AG04449 (cell line): Measurements from ENCODE around the gene TRPC1.

Experiments
- CTCF ChIA-PET: fragments of 350-600 bp; formaldehyde crosslinking; extraction: SDS; loops from one replicate; lab custom pipeline; 2021; ENCODE audit warnings: antibody characterized with exemption; lab: Yijun Ruan, JAX
- POLR2A ChIA-PET: fragments of 400-600, 350-600 bp; formaldehyde crosslinking; extraction: SDS; loops from one replicate; lab custom pipeline; 2020; ENCODE audit warnings: antibody characterized with exemption, inconsistent platforms; lab: Yijun Ruan, JAX
- DNase-seq: peaks from one replicate; pipeline ENCODE4 v3.0.0-alpha.2; 2010; ENCODE audit warnings: low read depth, low spot score
- H3K4me3 ChIP-seq: 2 replicates; pipeline ENCODE4 v1.5.1; 2011; ENCODE audit warnings: low read depth, mild to moderate bottlenecking, control low read depth, low read length
- CTCF ChIP-seq: IDR thresholded peaks from one replicate; pipeline ENCODE4 v1.5.1; 2011; ENCODE audit warnings: mild to moderate bottlenecking, moderate library complexity, low read length, control low read depth, inconsistent platforms; ENCODE audit not compliant: insufficient read depth; ENCODE audit errors: missing control alignments

TRPC1 gene

DNA sequence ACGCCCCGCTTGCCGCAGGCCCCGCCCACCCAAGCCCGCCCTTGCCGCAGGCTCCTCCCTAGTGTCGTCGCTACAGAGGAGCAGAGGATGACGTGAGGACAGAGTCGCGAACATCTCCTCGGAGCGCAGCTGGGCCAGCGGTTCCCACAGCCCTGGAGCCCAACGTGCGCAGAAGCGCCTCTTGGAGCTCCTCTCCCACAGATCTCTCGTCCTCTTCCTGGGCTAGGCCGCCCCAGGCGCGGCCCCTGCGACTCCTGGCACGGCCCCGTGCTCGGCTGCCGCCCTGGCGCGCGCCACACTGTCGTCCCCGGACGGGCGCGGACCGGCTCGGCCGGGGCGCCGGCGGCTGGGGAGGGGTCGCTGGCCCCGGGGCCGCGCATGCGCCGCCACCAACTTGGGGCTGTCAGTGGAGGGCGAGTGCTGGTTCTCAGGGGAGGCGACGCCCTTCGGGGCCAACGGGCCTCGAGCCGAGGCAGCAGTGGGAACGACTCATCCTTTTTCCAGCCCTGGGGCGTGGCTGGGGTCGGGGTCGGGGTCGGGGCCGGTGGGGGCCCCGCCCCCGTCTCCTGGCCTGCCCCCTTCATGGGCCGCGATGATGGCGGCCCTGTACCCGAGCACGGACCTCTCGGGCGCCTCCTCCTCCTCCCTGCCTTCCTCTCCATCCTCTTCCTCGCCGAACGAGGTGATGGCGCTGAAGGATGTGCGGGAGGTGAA is at the start of gene TRPC1:
Gene TRPC1, plus strand, starts transcription at position 67 of the 714 bp plus-strand sequence. Its CDS starts 526 bp downstream, at position 593.
- POLR2A ChIA-PET: interaction anchor here (1.5 kb wide), 1 partner anchor 145 kb away, joined by 4 read pairs; the partner anchor contains the start of gene ATR
- no peak for TF ChIP-seq CTCF
- CTCF ChIA-PET: interaction anchor here (1.2 to 1.3 kb wide), 2 partner anchors 10 to 105 kb away, joined by 3 to 4 read pairs; no protein-coding TSS in a partner anchor
- H3K4me3 ChIP-seq: peak within 1 kb of the TSS; percentile 90
- DNase-seq: peak; percentile 9

DNA sequence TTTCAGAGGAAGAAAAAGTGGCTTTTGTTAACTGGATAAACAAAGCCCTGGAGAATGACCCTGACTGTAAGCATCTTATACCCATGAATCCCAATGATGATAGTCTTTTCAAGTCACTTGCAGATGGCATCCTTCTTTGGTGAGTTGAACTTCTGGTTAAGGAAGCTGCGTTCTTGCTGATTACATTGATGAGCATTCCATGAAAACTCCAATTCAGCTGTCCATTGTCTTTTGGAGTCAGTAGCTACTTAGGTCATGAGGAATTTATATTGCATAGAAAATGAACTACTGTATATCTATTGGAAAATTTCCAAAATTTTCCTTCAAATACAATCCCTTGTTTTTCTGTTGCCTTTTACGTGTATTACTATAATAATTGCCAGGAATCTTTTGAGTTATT is 47.7 kb upstream of the TRPC1 start:
- CTCF ChIA-PET: no interaction called here
- no peak for TF ChIP-seq CTCF
- POLR2A ChIA-PET: no interaction called here
- no peak overlapping the region for H3K4me3 ChIP-seq
- DNase-seq: no peak

GRCh38 chr3:142680710-142681109 is 43.1 kb upstream of the TRPC1 start:
- POLR2A ChIA-PET: no interaction called here
- no peak for DNase-seq
- TF ChIP-seq CTCF: no peak
- H3K4me3 ChIP-seq: no peak overlapping the region
- CTCF ChIA-PET: interaction anchor here (0.7 to 1.5 kb wide), 2 partner anchors 15 to 93 kb away, joined by 3 read pairs; no protein-coding TSS in a partner anchor

GRCh38 chr3:142690613-142691012 is 33.2 kb upstream of the TRPC1 start:
- CTCF ChIA-PET: no interaction called here
- no peak overlapping the region for H3K4me3 ChIP-seq
- no peak for DNase-seq
- POLR2A ChIA-PET: no interaction called here
- no peak for TF ChIP-seq CTCF

DNA sequence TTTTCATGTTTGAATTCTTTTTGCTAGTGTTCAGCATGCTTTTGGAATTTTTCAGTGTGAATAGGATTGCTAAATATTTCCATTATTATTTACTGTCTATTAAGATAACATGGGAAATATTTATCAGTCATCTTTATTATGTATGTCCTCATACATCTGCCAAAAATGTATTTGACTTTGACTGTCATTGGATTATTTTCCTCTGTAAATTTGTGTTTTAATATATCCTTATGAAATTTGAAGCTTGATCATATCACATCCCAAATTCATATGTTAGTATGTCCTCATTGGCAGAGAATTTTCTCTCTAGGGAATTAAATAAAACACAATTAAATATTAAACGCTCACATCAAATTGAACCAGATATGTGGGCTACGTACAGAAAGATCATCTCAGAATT is 32.3 kb upstream of the TRPC1 start:
- DNase-seq: no peak
- CTCF ChIA-PET: interaction anchor here (1.1 kb wide), 1 partner anchor 104 kb away, joined by 3 read pairs; no protein-coding TSS in a partner anchor

More for the DNA sequence above, 32.3 kb upstream of the TRPC1 start:
- TF ChIP-seq CTCF: no peak
- no peak overlapping the region for H3K4me3 ChIP-seq
- POLR2A ChIA-PET: no interaction called here
